Measurements from ENCODE around the gene KIF17. TPM values are rescaled to one million over a fixed set of nuclear protein-coding genes. Genes with fewer than 3 reads are reported as not detected.

Gene KIF17
- total RNA-seq, 1 experiment from 2014 or later = 2.4 TPM

DNA sequence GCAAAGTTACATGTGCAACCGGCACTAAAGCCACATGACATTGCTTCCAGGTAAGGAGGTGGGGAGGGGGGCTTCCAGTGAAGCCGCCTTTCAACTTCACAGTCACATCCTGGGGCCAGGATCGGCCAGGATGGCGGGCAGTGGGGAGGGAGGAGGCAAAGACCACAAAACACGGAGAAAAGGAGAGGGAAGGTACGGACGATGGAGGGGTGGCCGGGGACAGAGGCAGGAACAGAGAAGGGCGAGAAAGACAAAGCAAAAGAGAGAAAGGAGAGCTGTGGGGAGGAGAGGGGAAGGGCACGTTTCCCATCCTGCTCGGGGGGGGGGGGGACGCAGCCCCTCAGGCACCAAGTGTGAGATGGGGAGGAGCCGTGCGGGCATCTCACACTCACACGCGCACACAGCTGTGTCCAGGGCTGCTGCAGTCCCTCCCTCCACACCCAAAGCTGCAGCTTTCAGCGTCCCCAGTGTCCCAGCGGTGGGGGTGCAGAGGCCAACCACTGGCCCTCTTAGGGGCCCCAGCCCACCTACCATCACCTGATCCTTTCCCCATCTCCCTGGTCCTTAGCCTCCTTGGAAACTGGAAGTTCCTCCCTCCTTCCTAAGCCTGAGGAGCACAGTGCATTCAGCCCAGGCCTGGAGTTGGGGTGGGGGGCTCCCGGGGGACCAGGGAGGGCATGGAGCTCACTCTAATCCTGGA, 12.3 kb upstream of the KIF17 start:
- Histone ChIP-seq H3K36me3 (ENCODE audit: control insufficient read depth in 1 of 2, insufficient read depth in 2 of 2, low read length in 2 of 2) (no peaks in the 10 kb centered on the region), H3K79me2 (ENCODE audit: insufficient read depth, low read length) (peaks cover 5% of the 10 kb centered on the region; the same call in 1 of the 2 replicates), H3K4me2 (ENCODE audit: low read length) (no peak overlapping the region), H3K4me3 (replicated peaks in 1 of 2; ENCODE audit: low read depth in 1 of 2, low read length in 2 of 2) (no peak overlapping the region), H3K27me3 (ENCODE audit: insufficient read depth, low read length) (no peaks in the 10 kb centered on the region), H3K4me1 (ENCODE audit: control insufficient read depth in 1 of 2, insufficient read depth in 2 of 2, low read length in 2 of 2) (peaks cover 17 to 60% of the 10 kb centered on the region in 2 experiments), H3K27ac (ENCODE audit: low read depth, low read length) (no peak overlapping the region), H2AFZ (ENCODE audit: low read depth, low read length, poor library complexity, severe bottlenecking) (no peak overlapping the region), H3K9ac (ENCODE audit: low read length) (no peak overlapping the region), H3K9me3 (ENCODE audit: control insufficient read depth in 1 of 2, insufficient read depth in 1 of 2, low read depth in 1 of 2, low read length in 2 of 2) (no peaks in the 10 kb centered on the region), H4K20me1 (ENCODE audit: insufficient read depth) (no peaks in the 10 kb centered on the region), H3K9me2 (ENCODE audit: insufficient read depth) (no peaks in the 10 kb centered on the region)
- POLR2A ChIA-PET = no interaction called here
- TF ChIP-seq CBX3 (IDR thresholded peaks at IDR 0.05; ENCODE audit: low read depth) (no peak), SP1 (IDR thresholded peaks at IDR 0.05; ENCODE audit: low read depth) (no peak), POLR2AphosphoS5 (IDR thresholded peaks at IDR 0.05; ENCODE audit: low read depth, low read length) (no peak), CEBPB (IDR thresholded peaks at IDR 0.05; ENCODE audit: low read depth) (no peak), YY1 (IDR thresholded peaks at IDR 0.05; ENCODE audit: extremely low read depth, insufficient replicate concordance, low read depth, low read length) (no peak), FOSL1 (IDR thresholded peaks at IDR 0.05; ENCODE audit: low read depth) (no peak), ZNF274 (IDR thresholded peaks at IDR 0.05; ENCODE audit: low read depth, low read length) (no peak), POLR2A (IDR thresholded peaks at IDR 0.05; ENCODE audit: borderline replicate concordance, extremely low read depth, insufficient read depth, insufficient read length) (no peak), RAD21 (IDR thresholded peaks at IDR 0.05; ENCODE audit: low read depth) (no peak), EGR1 (IDR thresholded peaks at IDR 0.05; ENCODE audit: low read depth) (no peak), EZH2phosphoT487 (IDR thresholded peaks at IDR 0.05; ENCODE audit: borderline replicate concordance) (no peak), ZFX (IDR thresholded peaks at IDR 0.05) (no peak), ELF1 (IDR thresholded peaks at IDR 0.05; ENCODE audit: borderline replicate concordance, low read depth) (no peak)
- TF ChIP-seq, protein P1, sequence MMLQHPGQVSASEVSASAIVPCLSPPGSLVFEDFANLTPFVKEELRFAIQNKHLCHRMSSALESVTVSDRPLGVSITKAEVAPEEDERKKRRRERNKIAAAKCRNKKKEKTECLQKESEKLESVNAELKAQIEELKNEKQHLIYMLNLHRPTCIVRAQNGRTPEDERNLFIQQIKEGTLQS (IDR thresholded peaks at IDR 0.05) = no peak
- TF ChIP-seq, protein P2, sequence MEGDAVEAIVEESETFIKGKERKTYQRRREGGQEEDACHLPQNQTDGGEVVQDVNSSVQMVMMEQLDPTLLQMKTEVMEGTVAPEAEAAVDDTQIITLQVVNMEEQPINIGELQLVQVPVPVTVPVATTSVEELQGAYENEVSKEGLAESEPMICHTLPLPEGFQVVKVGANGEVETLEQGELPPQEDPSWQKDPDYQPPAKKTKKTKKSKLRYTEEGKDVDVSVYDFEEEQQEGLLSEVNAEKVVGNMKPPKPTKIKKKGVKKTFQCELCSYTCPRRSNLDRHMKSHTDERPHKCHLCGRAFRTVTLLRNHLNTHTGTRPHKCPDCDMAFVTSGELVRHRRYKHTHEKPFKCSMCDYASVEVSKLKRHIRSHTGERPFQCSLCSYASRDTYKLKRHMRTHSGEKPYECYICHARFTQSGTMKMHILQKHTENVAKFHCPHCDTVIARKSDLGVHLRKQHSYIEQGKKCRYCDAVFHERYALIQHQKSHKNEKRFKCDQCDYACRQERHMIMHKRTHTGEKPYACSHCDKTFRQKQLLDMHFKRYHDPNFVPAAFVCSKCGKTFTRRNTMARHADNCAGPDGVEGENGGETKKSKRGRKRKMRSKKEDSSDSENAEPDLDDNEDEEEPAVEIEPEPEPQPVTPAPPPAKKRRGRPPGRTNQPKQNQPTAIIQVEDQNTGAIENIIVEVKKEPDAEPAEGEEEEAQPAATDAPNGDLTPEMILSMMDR (IDR thresholded peaks at IDR 0.05 in 2 of 3, conservative IDR thresholded peaks at IDR 0.05 in 1 of 3; ENCODE audit: borderline replicate concordance in 1 of 3, insufficient read depth in 1 of 3, low read depth in 2 of 3, low read length in 2 of 3) = no peak
- TF ChIP-seq, protein P3, sequence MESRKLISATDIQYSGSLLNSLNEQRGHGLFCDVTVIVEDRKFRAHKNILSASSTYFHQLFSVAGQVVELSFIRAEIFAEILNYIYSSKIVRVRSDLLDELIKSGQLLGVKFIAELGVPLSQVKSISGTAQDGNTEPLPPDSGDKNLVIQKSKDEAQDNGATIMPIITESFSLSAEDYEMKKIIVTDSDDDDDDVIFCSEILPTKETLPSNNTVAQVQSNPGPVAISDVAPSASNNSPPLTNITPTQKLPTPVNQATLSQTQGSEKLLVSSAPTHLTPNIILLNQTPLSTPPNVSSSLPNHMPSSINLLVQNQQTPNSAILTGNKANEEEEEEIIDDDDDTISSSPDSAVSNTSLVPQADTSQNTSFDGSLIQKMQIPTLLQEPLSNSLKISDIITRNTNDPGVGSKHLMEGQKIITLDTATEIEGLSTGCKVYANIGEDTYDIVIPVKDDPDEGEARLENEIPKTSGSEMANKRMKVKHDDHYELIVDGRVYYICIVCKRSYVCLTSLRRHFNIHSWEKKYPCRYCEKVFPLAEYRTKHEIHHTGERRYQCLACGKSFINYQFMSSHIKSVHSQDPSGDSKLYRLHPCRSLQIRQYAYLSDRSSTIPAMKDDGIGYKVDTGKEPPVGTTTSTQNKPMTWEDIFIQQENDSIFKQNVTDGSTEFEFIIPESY (IDR thresholded peaks at IDR 0.05; ENCODE audit: extremely low read depth, insufficient replicate concordance, low read length) = no peak
- no TSS peak for BruUV-seq (replicated peaks)
- RAD21 ChIA-PET (ENCODE audit: low non-redundant PET in 1 of 2, low total read pairs in 2 of 2, uncharacterized antibody in 2 of 2, unreplicated experiment in 2 of 2) = no interaction called here
- intact Hi-C loops (cut with micrococcal nuclease) = no loop called here
- CTCF ChIA-PET = interaction anchor here (0.8 kb wide), 1 partner anchor 465 kb away, joined by 4 read pairs; no protein-coding TSS in a partner anchor
- DNase-seq (ENCODE audit: low read depth, low spot score) (no peak), ATAC-seq (no peak)

Measured in HCT116 (cell line).